Neural cell (in vitro differentiated cells): ENCODE data around the gene TCEAL8. TPM values are rescaled to one million over a fixed set of nuclear protein-coding genes. Genes with fewer than 3 reads are reported as not detected.

Experiments used
- H2AFZ ChIP-seq: fragments of 200-600, 300-800 bp; sonication (generic), shearing (Covaris generic); 2 replicates; pipeline ENCODE4 v1.6.0; 2014; ENCODE audit warnings: low read depth, mild to moderate bottlenecking, antibody characterized with exemption, low read length, moderate library complexity
- H3F3A ChIP-seq: fragments of 200-600 bp; shearing (Covaris generic); 2 replicates; pipeline ENCODE4 v1.6.1; 2016; ENCODE audit warnings: mild to moderate bottlenecking, moderate library complexity, mixed read lengths, antibody characterized with exemption, low read length; ENCODE audit not compliant: insufficient read depth, poor library complexity, severe bottlenecking
- H3K27ac ChIP-seq: fragments of 200-600, 300-800 bp; sonication (generic), shearing (Covaris generic); 2 replicates; pipeline ENCODE4 v1.5.1; 2014; ENCODE audit warnings: mild to moderate bottlenecking, low read length, moderate library complexity
- H3K27me3 ChIP-seq: fragments of 300-800, 200-600 bp; sonication (generic), shearing (Covaris generic); 2 replicates; pipeline ENCODE4 v1.6.0; 2014; ENCODE audit warnings: mild to moderate bottlenecking, low read depth, low read length, moderate library complexity; ENCODE audit not compliant: insufficient read depth
- H3K36me3 ChIP-seq: fragments of 300-800, 200-600 bp; sonication (generic), shearing (Covaris generic); 2 replicates; pipeline ENCODE4 v1.5.1; 2014; ENCODE audit warnings: mild to moderate bottlenecking, antibody characterized with exemption, low read length, moderate library complexity; ENCODE audit not compliant: insufficient read depth
- H3K4me2 ChIP-seq: fragments of 300-800, 200-600 bp; sonication (generic), shearing (Covaris generic); 2 replicates; pipeline ENCODE4 v1.6.0; 2014; ENCODE audit warnings: mild to moderate bottlenecking, low read length
- H3K4me3 ChIP-seq: fragments of 300-800, 200-600 bp; sonication (generic), shearing (Covaris generic); 2 replicates; pipeline ENCODE4 v1.5.1; 2014; ENCODE audit warnings: mild to moderate bottlenecking, low read length, moderate library complexity
- H3K79me2 ChIP-seq: fragments of 200-600 bp; shearing (Covaris generic); replicated peaks from 2 replicates; pipeline ENCODE4 v1.6.0; 2014; ENCODE audit warnings: mild to moderate bottlenecking, low read length, moderate library complexity; ENCODE audit not compliant: insufficient read depth
- H3K9ac ChIP-seq: fragments of 300-800, 200-600 bp; sonication (generic), shearing (Covaris generic); 2 replicates; pipeline ENCODE4 v1.6.1; 2016; ENCODE audit warnings: mild to moderate bottlenecking, low read length, mixed read lengths
- H3K9me2 ChIP-seq: fragments of 200-600 bp; shearing (Covaris generic); 2 replicates; pipeline ENCODE4 v1.6.1; 2016; ENCODE audit warnings: mild to moderate bottlenecking, low read length, mixed read lengths; ENCODE audit not compliant: insufficient read depth
- H3K9me3 ChIP-seq: fragments of 200-600, 300-800 bp; sonication (generic), shearing (Covaris generic); 2 replicates; pipeline ENCODE4 v1.6.1; 2016; ENCODE audit warnings: mild to moderate bottlenecking, mixed run types, low read length, moderate library complexity, mixed read lengths
- H4K20me1 ChIP-seq: fragments of 200-600 bp; shearing (Covaris generic); 2 replicates; pipeline ENCODE4 v1.6.1; 2016; ENCODE audit warnings: mild to moderate bottlenecking, mixed run types; ENCODE audit not compliant: insufficient read depth
- EP300 ChIP-seq: fragments of 450-650 bp; conservative IDR thresholded peaks from 2 replicates; pipeline ENCODE4 v1.6.1; 2014; ENCODE audit warnings: antibody characterized with exemption, mild to moderate bottlenecking, moderate library complexity; ENCODE audit not compliant: poor library complexity, severe bottlenecking
- EZH2 ChIP-seq: fragments of 200-600, 300-800 bp; shearing (Covaris generic), sonication (generic); IDR thresholded peaks from 2 replicates; pipeline ENCODE4 v1.6.1; 2014; ENCODE audit warnings: antibody characterized with exemption, low read length, borderline replicate concordance, mild to moderate bottlenecking; ENCODE audit not compliant: insufficient read depth, poor library complexity, severe bottlenecking
- MXI1 ChIP-seq: fragments of 450-650 bp; conservative IDR thresholded peaks from 2 replicates; pipeline ENCODE4 v1.6.1; 2014; ENCODE audit warnings: antibody characterized with exemption, mild to moderate bottlenecking; ENCODE audit not compliant: poor library complexity, severe bottlenecking
- POLR2AphosphoS5 ChIP-seq: IDR thresholded peaks from 2 replicates; pipeline ENCODE4 v1.6.1; 2012
- RAD21 ChIP-seq: fragments of 450-650 bp; conservative IDR thresholded peaks from 2 replicates; pipeline ENCODE4 v1.6.1; 2014; ENCODE audit warnings: antibody characterized with exemption, mild to moderate bottlenecking, moderate library complexity
- SMC3 ChIP-seq: fragments of 450-650 bp; conservative IDR thresholded peaks from 2 replicates; pipeline ENCODE4 v1.6.1; 2014; ENCODE audit warnings: antibody characterized with exemption, mild to moderate bottlenecking, moderate library complexity; ENCODE audit not compliant: poor library complexity
- TAF1 ChIP-seq: IDR thresholded peaks from 2 replicates; pipeline ENCODE4 v1.6.1; 2012; ENCODE audit warnings: low read depth
- polyA plus RNA-seq: library from polyadenylated mRNA; depleted of rRNA; stranded (reverse); fragments of >200 nt; gene quantifications from 2 replicates; pipeline ENCODE4 v1.2.3, GENCODE V29; 2014
- TF ChIP-seq, protein P1 (sequence below): fragments of 450-650 bp; IDR thresholded peaks from 2 replicates; pipeline ENCODE4 v1.5.1; 2014; ENCODE audit warnings: antibody characterized with exemption, mild to moderate bottlenecking, moderate library complexity; ENCODE audit not compliant: poor library complexity, severe bottlenecking
- TF ChIP-seq, protein P2 (sequence below): IDR thresholded peaks from 2 replicates; pipeline ENCODE4 v1.6.1; 2012; ENCODE audit warnings: borderline replicate concordance

TCEAL8 gene
- polyA plus RNA-seq, 1 donor from 2014 or later = 167 TPM

DNA sequence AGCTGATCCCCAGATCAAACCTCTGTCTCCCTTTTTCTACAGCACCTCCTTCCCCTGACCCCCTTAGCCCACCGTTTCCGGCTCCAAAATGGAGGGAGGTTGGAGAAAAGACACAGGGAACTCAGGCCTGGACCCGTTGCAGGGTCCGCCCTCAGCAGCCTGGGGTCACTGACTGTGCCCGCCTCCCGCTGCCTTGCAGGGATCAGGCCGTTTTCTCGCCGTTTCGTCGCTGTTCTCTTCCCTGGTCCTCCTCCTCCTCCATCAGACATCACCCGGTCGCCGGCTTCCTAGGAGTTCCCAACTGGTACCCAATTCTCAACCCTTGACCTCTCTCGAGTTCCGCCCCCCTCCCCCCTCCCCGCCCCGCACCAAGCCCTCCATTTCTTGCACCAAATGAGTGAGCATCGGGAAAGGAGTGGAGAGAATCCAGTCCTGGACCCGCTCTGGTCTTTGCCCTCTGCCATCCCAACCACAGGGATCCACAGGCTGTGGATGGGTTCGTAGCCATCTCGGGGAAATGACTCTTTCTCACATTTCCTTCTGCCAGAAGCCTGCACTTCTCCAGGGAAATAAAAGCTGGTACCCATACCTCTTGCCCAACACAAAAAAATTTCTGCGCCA, 21.1 kb upstream of the TCEAL8 start (continued):
- TF ChIP-seq, protein P1, sequence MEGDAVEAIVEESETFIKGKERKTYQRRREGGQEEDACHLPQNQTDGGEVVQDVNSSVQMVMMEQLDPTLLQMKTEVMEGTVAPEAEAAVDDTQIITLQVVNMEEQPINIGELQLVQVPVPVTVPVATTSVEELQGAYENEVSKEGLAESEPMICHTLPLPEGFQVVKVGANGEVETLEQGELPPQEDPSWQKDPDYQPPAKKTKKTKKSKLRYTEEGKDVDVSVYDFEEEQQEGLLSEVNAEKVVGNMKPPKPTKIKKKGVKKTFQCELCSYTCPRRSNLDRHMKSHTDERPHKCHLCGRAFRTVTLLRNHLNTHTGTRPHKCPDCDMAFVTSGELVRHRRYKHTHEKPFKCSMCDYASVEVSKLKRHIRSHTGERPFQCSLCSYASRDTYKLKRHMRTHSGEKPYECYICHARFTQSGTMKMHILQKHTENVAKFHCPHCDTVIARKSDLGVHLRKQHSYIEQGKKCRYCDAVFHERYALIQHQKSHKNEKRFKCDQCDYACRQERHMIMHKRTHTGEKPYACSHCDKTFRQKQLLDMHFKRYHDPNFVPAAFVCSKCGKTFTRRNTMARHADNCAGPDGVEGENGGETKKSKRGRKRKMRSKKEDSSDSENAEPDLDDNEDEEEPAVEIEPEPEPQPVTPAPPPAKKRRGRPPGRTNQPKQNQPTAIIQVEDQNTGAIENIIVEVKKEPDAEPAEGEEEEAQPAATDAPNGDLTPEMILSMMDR = no peak

DNA sequence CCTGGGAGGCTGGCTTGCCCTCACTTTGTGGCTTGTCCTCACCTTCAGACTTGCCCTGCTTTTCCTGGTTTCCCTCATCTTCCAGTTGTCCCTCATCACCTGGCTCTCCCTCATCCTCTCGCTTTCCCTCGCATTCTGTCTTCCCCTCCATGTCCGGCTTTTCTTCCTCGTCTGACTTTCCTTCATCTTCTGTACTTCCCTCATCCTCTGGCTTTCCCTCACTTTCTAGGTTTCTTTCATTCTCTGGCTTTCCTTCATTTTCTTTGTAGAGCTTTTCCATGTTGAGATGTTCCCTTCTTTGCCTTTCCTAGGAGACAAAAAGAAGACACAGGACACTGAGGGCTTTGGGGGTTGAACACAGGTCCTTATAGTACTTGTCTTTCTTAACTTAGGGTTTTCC, 19.3 kb upstream of the TCEAL8 start:
- H3K9me2 ChIP-seq = no peaks in the 10 kb centered on the region
- no peaks in the 10 kb centered on the region for H3K27me3 ChIP-seq
- no peak overlapping the region for H3K9ac ChIP-seq
- H4K20me1 ChIP-seq = no peaks in the 10 kb centered on the region
- H3K9me3 ChIP-seq = no peaks in the 10 kb centered on the region
- TF ChIP-seq, protein P1 = no peak
- TF ChIP-seq MXI1 = no peak
- no peak for TF ChIP-seq EZH2
- TF ChIP-seq TAF1 = no peak
- TF ChIP-seq, protein P2, sequence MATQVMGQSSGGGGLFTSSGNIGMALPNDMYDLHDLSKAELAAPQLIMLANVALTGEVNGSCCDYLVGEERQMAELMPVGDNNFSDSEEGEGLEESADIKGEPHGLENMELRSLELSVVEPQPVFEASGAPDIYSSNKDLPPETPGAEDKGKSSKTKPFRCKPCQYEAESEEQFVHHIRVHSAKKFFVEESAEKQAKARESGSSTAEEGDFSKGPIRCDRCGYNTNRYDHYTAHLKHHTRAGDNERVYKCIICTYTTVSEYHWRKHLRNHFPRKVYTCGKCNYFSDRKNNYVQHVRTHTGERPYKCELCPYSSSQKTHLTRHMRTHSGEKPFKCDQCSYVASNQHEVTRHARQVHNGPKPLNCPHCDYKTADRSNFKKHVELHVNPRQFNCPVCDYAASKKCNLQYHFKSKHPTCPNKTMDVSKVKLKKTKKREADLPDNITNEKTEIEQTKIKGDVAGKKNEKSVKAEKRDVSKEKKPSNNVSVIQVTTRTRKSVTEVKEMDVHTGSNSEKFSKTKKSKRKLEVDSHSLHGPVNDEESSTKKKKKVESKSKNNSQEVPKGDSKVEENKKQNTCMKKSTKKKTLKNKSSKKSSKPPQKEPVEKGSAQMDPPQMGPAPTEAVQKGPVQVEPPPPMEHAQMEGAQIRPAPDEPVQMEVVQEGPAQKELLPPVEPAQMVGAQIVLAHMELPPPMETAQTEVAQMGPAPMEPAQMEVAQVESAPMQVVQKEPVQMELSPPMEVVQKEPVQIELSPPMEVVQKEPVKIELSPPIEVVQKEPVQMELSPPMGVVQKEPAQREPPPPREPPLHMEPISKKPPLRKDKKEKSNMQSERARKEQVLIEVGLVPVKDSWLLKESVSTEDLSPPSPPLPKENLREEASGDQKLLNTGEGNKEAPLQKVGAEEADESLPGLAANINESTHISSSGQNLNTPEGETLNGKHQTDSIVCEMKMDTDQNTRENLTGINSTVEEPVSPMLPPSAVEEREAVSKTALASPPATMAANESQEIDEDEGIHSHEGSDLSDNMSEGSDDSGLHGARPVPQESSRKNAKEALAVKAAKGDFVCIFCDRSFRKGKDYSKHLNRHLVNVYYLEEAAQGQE = no peak
- no peak for TF ChIP-seq RAD21
- TF ChIP-seq POLR2AphosphoS5 = no peak
- no peak for TF ChIP-seq EP300
- no peak for TF ChIP-seq SMC3
- no peaks in the 10 kb centered on the region for H3K36me3 ChIP-seq
- no peaks in the 10 kb centered on the region for H3F3A ChIP-seq
- no peaks in the 10 kb centered on the region for H3K79me2 ChIP-seq
- H2AFZ ChIP-seq = no peak overlapping the region
- H3K4me2 ChIP-seq = no peak overlapping the region
- no peak overlapping the region for H3K4me3 ChIP-seq
- no peak overlapping the region for H3K27ac ChIP-seq

DNA sequence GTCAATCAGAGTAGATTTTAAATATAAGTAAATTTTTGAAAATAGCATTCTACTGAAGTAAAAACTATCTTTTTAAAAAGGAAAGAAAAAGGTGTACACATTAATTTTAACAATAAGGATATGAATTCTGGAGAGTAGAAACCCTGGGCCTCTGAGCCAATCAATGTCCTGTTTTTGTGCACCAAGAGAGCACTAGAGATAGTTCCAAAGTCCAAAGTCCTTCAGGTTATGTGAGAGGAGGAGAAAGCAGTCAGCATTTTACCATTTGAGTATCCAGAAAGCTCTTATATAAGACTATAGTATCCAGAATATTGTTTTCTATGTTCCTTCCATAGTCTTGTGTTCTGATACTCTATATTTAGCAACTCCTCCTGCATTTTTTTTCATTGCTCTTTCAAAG, 3.3 kb upstream of the TCEAL8 start:
- no peaks in the 10 kb centered on the region for H4K20me1 ChIP-seq
- no peaks in the 10 kb centered on the region for H3F3A ChIP-seq
- no peaks in the 10 kb centered on the region for H3K9me3 ChIP-seq
- no peak overlapping the region for H2AFZ ChIP-seq
- TF ChIP-seq, protein P1 = no peak
- TF ChIP-seq MXI1 (no peak), RAD21 (no peak), EZH2 (no peak), SMC3 (no peak), POLR2AphosphoS5 (no peak), EP300 (no peak), TAF1 (no peak)
- TF ChIP-seq, protein P2 = no peak
- H3K79me2 ChIP-seq = no peaks in the 10 kb centered on the region
- no peaks in the 10 kb centered on the region for H3K36me3 ChIP-seq
- no peak overlapping the region for H3K27ac ChIP-seq
- H3K4me2 ChIP-seq = no peak overlapping the region
- H3K27me3 ChIP-seq = no peaks in the 10 kb centered on the region
- no peaks in the 10 kb centered on the region for H3K9me2 ChIP-seq
- no peak overlapping the region for H3K4me3 ChIP-seq
- no peak overlapping the region for H3K9ac ChIP-seq
